Hematopoietic multipotent progenitor cell treated with erythropoietin and hydrocortisone succinate and interleukin-3 and kit ligand, for 8 days (in vitro differentiated cells): ENCODE data around the gene FGD4.
A peak's percentile ranks its signal among the peaks of the same experiment; 100 is the strongest.
"Not testable (repeated sequence)": the region's sequence is repeated elsewhere in the genome, so short reads cannot be mapped to it uniquely, and the experiment has no call there.

Experiments
- DNase-seq: peaks from one replicate; pipeline ENCODE4 v3.0.0-alpha.2; 2015

Gene FGD4

DNA sequence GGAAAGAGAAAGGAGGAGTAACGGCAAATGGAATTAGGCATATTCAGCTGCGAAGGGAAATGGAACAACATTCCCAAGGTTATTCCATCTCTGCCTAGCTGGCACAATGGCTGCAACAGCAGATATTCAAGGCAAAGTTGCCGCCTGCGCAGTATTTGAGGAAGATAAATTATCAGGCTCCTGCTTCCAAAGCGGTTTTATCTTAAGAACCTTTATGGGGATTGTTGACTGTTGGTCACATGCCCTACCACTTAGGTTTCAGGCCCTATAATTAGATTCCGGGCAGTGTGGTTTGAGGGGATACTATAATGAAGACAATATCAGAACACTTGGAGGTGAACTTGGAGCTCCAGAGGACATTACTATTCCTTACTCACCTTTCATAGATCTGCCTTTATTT is 99.7 kb downstream of the FGD4 start:
- no peak for DNase-seq

DNA sequence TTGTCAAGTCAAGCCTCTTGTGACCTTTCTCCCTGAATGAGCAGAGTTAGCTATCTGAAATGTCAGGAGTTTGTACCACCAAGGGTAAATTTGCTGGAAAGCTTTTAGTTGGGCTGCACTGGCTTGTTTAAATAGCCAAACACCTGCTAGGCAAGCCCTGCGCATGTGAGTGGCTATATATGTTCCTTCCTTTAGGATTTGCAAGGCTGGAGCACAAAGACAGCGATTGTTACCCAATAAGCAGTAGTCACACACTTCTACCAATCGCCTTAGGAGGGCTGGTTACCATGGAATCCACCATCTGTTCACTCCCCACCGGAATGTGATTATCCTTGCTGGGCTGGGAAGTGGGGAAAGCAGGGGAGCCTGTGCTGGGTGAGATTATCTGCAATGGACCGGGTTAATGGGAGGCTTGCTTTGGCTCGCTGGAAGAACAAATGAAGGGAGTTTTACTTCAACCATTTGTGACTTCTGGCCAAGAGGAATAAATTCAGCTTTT is 102.5 kb downstream of the FGD4 start:
- DNase-seq, result no peak

DNA sequence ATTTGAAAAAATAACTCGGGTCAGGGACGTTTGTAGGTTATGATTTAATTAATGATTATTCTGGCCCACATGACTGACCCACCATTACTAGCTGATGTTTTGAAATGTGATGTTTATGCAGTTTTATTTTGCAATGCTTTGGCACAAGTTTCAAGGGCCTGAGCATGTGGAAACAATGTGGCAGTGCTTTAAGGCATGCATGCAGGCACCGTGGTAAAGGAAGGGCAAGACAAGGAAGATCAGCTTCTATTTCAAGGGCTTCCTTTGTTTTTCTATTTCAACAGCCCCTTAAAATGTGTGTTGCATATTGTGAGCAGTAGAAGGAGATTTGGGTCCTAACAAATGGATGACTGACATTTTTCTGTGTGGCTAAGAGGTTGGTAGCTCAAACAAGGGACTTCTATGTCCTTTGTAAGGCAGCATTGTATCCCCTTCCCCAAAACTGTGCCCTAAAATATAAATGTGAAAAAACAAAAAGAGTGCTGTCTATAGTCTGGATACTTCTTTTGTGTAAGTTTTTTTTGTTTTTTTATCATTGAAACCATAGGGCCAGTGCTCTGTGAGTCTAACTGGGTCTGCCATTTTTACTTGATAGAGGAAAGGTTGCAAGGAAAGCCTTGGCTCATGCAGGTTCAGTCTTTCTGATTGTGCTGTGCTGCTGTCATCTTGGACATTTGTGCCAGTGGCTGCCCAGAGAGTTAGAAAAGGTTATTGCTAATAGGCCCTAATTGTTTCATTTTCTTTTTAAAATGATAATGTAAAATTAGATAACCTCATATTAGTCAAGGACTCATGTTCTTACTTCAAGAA is 103.5 kb downstream of the FGD4 start:
- no peak for DNase-seq

DNA sequence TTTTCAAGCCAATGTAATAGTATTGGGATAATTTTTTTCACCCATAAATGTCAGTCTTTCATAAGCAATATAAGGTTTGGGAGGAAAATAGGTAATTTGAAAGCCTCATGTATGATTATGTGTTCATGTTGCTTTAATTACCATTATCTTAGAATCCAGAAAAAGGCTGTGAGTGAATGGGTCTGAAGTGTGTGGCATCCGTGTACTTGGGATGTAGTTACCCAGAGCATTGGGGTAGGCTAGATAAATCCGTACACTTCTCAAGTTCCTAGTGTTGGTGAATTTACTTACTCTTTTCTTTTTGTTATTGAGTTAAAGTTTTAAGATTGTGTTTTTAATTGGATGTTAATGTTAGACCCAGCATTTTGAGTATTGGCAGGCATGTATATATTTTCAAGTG is 104.4 kb downstream of the FGD4 start:
- DNase-seq, result no peak

DNA sequence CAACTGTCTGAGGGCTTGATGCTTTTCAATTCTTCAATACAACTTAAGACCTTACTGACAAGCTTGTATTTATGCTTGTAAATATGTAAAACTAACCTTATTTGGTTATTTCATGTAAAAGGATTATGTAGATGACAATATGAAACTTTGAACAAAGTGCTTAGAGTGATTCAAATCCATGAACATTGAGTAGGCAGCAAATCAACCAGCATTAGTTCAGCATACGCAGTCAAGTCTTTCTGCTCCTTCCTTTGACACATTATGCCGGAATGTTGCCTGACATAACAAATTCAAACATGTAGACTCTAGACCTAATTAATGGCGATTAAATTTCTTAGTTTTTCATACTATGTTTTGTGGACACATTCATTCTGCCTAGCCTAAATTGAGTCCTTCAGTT is 105.2 kb downstream of the FGD4 start:
- no peak for DNase-seq

DNA sequence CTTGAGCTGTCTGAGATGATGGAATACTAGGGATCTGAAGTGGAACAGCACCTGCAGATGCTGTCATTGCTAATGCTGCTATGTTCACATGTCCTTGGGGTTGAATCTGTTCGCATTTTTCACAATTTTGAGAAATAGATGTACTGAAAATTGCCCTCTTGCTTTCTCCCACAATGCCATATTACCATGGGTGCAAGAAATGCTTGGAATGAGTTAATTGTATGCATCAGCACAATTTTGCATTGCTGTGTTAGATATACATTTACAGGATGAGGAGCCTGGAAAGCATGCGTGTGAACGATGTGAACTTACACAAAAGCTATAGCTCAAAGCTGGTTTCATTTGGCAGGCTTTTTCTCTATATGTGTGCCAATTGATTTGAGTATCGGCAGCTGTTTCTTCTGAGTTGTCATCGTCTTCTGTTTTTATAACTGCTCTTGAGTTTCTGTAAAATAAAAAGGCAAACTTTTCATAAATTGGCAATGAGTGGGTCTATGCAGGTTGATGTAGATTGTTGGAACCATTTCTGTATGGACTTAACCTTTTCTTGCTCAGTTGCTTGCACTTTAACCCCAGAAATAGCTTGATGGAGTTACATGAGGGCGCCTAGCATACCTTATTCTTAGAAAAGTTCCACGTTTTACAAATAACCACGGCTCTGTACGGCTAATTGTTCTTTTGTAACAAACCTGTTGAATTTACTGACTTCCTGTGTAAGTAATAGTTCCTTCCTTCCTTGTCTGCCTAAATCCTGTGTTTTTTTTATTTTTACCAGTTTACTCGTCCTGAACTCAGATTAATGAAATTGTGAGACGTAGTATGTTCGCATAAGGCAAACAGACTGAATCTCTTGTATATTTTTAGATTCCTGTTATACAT is 105.9 kb downstream of the FGD4 start:
- DNase-seq, result no peak

DNA sequence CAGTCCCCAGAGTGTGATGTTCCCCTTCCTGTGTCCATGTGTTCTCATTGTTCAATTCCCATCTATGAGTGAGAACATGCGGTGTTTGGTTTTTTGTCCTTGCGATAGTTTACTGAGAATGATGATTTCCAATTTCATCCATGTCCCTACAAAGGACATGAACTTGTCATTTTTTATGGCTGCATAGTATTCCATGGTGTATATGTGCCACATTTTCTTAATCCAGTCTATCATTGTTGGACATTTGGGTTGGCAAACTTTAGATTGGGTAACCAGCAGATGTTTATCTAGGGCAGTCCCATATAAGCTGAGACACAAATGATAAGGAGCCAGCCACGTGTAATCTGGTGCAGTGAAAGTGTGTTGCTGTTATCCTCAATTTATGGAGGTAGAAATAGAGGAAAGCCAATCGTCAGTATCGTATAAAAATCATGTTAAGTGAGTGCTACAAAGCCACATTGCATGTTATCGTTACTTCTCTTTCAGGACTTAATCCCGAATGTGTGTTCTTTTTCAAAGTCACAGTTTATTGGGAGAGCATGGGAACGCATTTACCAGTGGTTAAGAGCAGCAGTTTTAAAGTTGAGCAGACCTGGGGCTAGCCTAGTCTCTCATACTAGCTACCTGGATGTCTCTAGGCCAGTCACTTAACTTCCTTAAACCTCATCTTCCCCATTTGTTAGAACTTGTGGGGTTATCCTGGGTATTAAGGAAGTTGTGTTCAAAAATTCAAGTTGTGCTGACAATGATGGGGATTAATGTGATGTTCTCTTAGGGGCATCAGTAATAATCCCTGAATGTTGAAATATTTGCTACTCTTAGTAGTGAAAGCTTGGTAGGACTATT is 108.0 kb downstream of the FGD4 start:
- DNase-seq, result not testable (repeated sequence)

DNA sequence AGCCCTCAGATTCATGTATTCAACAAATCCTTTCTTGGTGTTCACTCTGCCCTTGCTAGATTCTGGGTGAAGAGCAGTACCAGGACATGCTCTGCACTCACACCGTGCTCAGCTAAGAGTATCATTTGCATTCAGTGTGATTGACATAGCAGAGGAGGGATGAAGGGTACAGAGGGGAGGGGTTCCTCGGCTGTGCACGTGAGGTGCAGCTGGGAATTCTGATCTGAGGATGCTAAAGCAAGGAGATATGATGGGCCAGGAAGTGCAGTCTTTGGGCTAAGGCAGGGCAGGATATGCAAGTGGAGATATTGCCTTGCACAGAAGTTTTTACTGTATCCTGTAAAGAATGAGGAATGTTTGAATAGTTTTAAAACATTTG is 108.6 kb downstream of the FGD4 start:
- DNase-seq, result no peak

DNA sequence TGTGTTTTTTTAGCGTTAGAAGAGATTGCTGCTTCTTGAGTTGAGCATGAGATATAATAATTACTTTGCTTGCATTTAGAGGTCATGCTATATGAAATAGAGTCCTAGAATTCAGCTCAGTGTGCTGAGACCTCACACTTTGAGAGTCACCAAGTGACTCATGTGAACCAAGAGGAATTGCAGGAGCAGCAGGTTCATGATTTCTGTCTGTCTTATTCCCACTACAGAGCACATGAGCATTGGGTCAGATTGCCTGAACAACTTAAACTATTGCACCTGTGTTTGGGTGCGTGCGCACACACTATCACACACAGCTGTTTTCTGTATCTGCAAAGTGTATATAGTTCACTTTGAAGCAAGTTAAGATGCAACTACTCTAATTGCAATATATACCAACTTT is 109.3 kb downstream of the FGD4 start:
- DNase-seq, result no peak

DNA sequence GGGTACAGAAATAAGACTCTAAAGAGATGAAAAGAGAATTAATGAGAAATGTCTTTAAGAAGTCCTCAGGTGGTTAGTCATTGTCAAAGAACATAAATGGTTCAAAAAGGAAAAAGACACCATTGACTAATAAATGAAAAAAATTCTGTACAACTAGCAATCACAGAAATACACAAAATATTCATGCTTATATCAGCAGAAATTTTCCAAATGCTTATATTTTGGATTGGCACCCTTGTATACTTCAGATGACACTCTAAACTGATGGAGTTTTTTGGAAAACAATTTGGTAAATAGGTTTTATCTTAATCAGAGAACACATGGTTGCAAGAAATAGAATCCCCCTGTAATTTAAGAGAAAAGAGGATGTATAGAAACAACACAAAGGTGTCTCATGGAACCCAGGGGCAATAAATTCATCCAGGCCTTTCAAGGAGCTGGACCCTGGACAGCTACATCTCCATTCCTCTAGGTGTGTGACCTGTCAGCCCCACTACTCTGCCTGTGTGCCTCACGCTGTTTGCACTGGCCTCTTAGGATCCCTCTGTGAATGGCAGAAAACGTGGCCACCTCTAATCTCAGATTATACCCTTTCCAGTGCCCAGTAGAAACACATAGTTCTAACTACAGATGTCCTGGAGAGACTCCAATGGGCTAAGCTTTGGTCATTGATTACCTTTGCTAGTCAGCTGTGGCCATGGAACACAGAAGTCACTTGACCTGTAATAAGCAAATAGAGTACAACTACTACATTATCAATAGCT is 110.2 kb downstream of the FGD4 start:
- no peak for DNase-seq

DNA sequence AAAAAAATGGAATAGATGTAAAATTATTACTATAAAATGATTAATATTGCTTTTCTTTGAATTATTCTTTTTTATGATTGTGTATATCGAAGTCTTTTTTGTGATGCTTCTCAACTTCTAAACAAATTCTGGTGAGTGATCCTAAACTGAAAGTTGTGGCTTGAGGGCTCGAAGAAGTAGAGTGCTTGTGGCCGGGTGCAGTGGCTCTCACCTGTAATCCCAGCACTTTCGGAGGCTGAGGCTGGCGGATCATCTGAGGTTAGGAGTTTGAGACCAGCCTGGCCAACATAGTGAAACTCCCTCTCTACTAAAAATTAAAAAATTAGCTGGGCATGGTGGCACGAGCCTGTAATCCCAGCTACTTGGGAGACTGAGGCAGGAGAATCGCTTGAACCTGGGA is 112.6 kb downstream of the FGD4 start:
- not testable (repeated sequence) for DNase-seq

DNA sequence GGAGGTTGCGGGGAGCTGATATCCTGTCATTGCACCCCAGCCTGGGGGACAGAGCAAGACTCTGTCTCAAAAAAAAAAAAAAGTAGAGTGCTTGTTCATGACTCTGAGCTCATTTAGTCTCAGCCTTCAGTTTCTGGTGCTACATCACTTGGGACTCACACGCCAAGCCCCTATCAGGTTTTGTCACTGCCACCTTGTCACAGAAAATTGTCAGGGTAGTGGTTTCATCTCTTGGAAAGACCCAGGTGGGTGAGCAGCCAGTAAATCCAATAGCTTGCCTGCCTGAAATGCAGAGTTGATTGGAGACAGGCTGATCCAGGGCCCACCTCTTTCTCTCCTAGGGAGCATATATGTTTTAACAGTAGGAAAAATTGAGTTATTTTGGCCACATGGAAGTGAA is 113.0 kb downstream of the FGD4 start:
- no peak for DNase-seq

DNA sequence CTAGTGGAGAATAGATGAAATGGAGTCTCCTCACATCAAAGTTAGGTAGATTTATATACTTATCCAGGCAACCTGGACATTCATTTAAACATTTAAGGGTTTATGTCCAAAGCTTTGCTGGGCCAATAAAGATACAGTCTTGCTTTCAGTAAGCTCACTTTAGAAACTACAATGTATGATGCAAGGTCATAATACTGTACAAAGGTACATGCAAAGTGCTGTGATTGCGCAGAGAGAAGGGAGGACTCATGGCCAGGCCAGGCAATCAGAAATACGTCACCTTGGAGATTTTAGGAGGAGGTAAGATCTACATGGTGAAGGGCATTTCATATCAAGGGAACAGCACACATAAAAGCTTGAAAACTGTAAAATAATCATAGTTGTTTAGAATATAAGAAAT is 113.6 kb downstream of the FGD4 start:
- DNase-seq, result no peak

DNA sequence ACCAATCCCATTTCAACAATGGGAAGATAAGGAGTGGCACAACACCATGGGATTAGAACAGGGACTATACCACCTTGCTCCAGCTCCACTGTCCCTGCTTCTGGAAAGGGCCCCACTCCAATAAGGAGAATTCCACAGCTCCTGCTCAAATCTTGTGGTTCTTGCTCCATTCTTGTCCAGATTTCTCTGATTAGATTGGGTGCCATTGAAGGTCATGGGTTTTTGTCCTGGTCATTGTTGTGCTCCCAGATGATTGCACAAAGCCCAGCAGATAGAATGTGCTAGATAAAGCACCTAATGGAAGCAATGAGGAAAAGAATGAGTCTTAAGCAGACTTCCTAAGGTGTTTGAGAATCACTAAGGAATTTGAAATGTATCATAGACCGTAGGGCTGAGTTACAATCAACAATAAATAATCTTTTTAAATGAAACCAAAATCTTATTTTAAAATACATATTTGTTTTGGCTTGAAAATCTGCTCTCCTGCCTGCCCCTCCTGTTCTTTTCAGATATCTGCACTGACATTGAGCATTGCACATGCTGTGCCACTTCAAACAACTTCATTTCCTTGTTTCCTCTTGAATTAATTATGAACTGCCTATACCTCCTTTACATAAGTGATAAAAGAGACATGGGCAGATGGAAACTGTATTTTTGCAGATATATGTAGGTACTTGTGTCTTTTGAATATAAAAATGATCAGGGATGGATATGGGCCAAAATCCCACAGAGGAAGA is 115.9 kb downstream of the FGD4 start:
- DNase-seq, result peak; percentile 18

DNA sequence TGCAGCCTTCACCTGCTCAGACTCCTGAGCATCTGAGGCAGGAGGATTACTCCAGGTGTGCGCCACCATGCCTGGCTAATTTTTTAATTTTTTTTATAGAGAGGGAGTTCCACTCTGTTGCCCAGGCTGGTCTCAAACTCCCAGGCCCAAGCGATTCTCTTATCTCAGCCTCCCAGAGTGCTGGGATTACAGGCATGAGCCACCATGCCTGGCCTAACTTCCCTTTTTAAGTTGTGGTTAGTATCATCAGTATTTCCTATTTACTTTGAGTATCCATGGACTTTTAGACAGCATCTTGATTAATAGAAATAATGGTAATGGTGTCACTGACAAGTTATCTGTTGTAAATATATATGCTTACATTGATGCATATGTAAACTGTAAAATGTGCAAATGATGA is 116.9 kb downstream of the FGD4 start:
- peak; percentile 81 for DNase-seq

DNA sequence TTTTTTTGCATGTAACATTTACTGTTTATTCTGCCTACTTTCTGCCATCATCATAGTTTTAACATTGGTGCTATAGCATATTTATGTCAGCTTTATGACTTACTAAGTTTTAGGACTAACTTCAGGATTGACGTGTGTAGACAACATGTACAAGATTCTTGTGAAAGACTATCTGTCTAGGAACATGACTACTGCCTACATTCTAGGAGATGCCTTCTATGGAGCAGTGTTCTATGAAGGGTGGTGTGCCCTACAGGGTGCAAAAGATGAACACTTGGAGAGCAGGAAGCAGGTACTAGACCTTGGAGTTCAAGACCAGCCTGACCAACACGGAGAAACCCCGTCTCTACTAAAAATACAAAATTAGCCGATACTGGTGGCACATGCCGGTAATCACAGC is 118.6 kb downstream of the FGD4 start:
- no peak for DNase-seq

DNA sequence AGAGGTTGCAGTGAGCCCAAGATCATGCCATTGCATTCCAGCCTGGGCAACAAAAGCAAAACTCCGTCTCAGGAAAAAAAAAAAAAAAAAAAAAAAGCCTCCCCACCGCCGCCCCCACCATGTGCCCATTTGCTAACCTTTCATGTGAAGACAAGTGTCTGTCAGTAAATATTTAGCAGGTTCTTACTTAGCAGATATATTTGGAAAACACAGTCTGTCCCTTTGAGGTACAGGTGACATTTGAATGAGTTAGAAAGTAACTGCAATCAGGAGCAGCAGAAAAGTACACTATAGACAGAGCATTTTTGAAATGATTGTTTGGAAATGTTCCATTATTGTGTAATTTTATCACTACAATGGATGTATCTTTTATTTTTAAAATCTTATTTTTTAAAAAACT is 119.7 kb downstream of the FGD4 start:
- no peak for DNase-seq

DNA sequence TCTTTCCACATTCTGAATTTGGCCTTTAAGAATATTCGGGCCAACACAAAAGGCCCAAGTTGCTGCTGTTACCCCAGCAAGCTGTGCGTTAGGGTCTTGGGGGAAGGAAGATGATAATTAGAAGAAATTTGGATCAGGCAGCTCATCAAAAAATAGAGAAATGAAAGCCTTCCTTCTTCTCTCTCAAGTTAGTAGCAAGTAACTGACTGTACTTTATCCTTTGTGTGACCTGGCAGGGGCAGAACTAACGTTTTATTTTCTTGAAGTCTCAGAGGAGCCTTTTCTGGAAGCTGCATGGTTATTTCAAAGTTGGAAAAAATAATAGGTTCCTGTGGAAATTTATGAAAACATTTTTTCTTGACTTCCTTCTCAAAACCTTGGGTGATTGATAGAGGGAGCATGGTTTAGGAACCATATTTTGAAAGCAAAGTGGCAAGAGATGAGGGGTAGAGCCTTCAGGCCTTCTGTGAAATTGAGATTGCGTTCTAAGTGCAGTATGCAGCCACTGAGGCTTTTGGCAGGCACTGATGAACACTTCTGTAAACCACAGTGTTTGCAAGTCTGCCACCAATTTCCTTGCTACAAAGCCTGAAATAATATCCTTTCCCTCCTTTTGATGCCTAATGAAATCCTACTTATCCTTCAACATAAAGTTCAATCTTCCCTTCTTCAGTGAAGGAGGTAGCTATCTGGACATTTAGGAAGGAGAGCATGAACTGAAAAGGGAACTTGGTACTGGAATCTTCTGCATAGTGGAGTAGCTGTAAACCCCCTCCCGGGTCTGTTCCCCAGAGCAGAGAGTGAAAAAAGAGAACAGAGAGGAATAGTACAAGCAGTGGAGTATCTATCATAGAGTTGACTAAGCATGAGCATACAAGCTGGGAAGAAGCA is 123.2 kb downstream of the FGD4 start:
- DNase-seq, result peak; percentile 10

DNA sequence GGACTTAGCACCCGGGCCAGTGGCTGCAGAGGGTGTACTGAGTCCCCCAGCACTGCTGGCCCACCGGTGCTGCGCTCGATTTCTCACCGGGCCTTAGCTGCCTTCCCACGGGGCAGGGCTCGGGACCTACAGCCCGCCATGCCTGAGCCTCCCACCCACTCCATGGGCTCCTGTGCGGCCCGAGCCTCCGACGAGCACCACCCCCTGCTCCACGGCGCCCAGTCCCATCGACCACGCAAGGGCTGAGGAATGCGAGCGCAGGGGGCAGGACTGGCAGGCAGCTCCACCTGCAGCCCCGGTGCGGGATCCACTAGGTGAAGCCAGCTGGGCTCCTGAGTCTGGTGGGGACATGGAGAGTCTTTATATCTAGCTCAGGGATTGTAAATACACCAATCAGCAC is 126.4 kb downstream of the FGD4 start:
- not testable (repeated sequence) for DNase-seq

DNA sequence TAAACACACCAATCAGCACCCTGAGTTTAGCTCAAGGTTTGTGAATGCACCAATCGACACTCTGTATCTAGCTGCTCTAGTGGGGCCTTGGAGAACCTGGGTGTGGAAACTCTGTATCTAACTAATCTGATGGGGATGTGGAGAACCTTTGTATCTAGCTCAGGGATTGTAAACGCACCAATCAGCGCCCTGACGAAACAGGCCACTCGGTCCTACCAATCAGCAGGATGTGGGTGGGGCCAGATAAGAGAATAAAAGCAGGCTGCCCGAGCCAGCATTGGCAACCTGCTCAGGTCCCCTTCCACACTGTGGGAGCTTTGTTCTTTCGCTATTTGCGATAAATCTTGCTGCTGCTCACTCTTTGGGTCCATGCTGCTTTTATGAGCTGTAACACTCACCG is 127.0 kb downstream of the FGD4 start:
- not testable (repeated sequence) for DNase-seq

DNA sequence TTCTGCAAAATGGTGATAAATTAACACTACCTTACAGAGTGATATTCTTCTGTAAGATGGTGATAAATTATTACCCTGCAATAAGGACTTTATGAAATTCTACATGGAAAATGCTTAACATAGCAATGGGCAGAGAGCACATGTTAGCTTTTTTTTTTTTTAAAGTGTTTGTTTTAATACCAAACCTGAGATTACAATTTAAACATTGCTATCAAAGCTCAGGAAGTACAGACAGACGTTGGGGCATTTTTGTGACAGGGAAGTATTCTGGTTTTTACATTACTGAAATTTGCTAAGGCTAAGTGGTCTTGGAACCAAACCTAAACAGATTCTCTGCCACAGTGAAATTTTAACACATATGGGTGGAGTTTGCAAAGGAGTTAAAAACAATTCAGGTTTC is 133.1 kb downstream of the FGD4 start:
- no peak for DNase-seq
